ENCODE data around the gene DIPK2A.

Gene DIPK2A

GRCh38 chr3:144018776-144019175 lies 47.2 kb downstream of the DIPK2A start:
- Histone ChIP-seq H3K36me3 (ENCODE audit: control insufficient read depth in 1 of 2, insufficient read depth in 2 of 2, low read length in 2 of 2) (no peaks in the 10 kb centered on the region), H4K12ac (ENCODE audit: low read depth, low read length) (no peak overlapping the region), H3K27me3 (ENCODE audit: insufficient read depth, low read length) (no peaks in the 10 kb centered on the region), H3K4me1 (ENCODE audit: control insufficient read depth in 1 of 2, insufficient read depth in 2 of 2, low read length in 2 of 2) (no peaks in the 10 kb centered on the region), H3K79me2 (ENCODE audit: control insufficient read depth, insufficient read depth, low read length, poor library complexity) (no peaks in the 10 kb centered on the region), H3K4me2 (ENCODE audit: low read length) (no peak overlapping the region), H3K9me3 (ENCODE audit: insufficient read depth, low read depth, low read length) (peaks cover 1% of the 10 kb centered on the region), H2BK5ac (ENCODE audit: low read depth, low read length, poor library complexity) (no peak overlapping the region), H3K27ac (ENCODE audit: low read depth, low read length) (no peak overlapping the region), H3K4ac (ENCODE audit: low read depth, low read length) (no peak overlapping the region), H2BK120ac (ENCODE audit: insufficient read depth, low read length, poor library complexity) (no peak overlapping the region), H3K79me1 (ENCODE audit: low read length) (no peaks in the 10 kb centered on the region), H3K14ac (ENCODE audit: low read length) (no peak overlapping the region), H3K4me3 (ENCODE audit: low read depth, low read length) (no peak overlapping the region), H3K9ac (ENCODE audit: low read length) (no peak overlapping the region), H2BK12ac (ENCODE audit: low read length) (no peak overlapping the region), H2AFZ (ENCODE audit: insufficient read depth, low read length, poor library complexity) (no peak overlapping the region), H4K91ac (ENCODE audit: low read depth, low read length) (no peak overlapping the region), H3K23ac (ENCODE audit: low read length) (no peak overlapping the region), H3K18ac (ENCODE audit: low read length) (no peak overlapping the region), H4K8ac (ENCODE audit: low read depth, low read length) (no peak overlapping the region), H2AK5ac (ENCODE audit: low read length) (no peak overlapping the region)
- DNase-seq = no peak
- WGBS (ENCODE audit: extremely low coverage, insufficient coverage, insufficient read length) = no CpG with 5 or more reads among the region's 1 CpG

Measured in trophoblast cell (in vitro differentiated cells and primary cell).